HG02973 (cell line): ENCODE results near the gene SKA3.

Source experiments
- ATAC-seq: cut with Tn5 transposase; IDR thresholded peaks from one replicate; pipeline ENCODE4 v1.9.1; 2021; ENCODE audit warnings: moderate library complexity; ENCODE audit not compliant: unreplicated experiment

The SKA3 gene

GRCh38 chr13:21117104-21117809 is 59.1 kb downstream of the SKA3 start:
- ATAC-seq = no peak

- ATAC-seq = no peak
Observed at GRCh38 chr13:21116141-21116540, 60.2 kb downstream of the SKA3 start.

GRCh38 chr13:21115231-21115630 is 61.1 kb downstream of the SKA3 start:
- ATAC-seq = no peak

- no peak for ATAC-seq
Observed at GRCh38 chr13:21111546-21111945, 64.8 kb downstream of the SKA3 start.

GRCh38 chr13:21109168-21109567 is 67.2 kb downstream of the SKA3 start:
- ATAC-seq = no peak

- ATAC-seq = no peak
Observed at GRCh38 chr13:21106089-21106488, 70.3 kb downstream of the SKA3 start.

- no peak for ATAC-seq
Observed at GRCh38 chr13:21104199-21105019, 71.9 kb downstream of the SKA3 start.
